Keratinocyte (primary cell): ENCODE measurements around the gene MPV17L2. TPM values are rescaled to one million over a fixed set of nuclear protein-coding genes. Genes with fewer than 3 reads are reported as not detected.
"Not testable (repeated sequence)": the region's sequence is repeated elsewhere in the genome, so short reads cannot be mapped to it uniquely, and the experiment has no call there.

Experiments used
- DNase-seq: peaks from one replicate; pipeline ENCODE4 v3.0.0-alpha.2; 2011; ENCODE audit warnings: low read depth, missing footprints, low spot score
- FAIRE-seq: peaks from 2 replicates; lab custom pipeline; 2011; peaks lifted over from hg19 to GRCh38; lab: Jason Lieb, UNC
- H2AFZ ChIP-seq: 2 replicates; pipeline ENCODE4 v1.6.0; 2012; ENCODE audit warnings: low read length, control low read depth, inconsistent platforms; ENCODE audit not compliant: control insufficient read depth
- H3K27ac ChIP-seq: 2 replicates; pipeline ENCODE4 v1.5.1; 2011; ENCODE audit warnings: low read length; ENCODE audit not compliant: control insufficient read depth, insufficient read depth
- H3K27me3 ChIP-seq: 3 replicates; pipeline ENCODE4 v1.6.0; 2011; ENCODE audit warnings: low read length; ENCODE audit not compliant: control insufficient read depth, insufficient read depth; ENCODE audit errors: extremely low read depth
- H3K36me3 ChIP-seq, 2 experiments: 2 replicates in 1 of 2; 3 replicates in 1 of 2; pipeline ENCODE4 v1.5.1; 2011; ENCODE audit warnings: low read length in 2 of 2, mild to moderate bottlenecking in 1 of 2; ENCODE audit not compliant: control insufficient read depth in 2 of 2, insufficient read depth in 2 of 2; ENCODE audit errors: extremely low read depth in 1 of 2
- H3K4me1 ChIP-seq: 3 replicates; pipeline ENCODE4 v1.5.1; 2011; ENCODE audit warnings: low read length; ENCODE audit not compliant: control insufficient read depth, insufficient read depth; ENCODE audit errors: extremely low read depth
- H3K4me2 ChIP-seq: 3 replicates; pipeline ENCODE4 v1.6.0; 2011; ENCODE audit warnings: low read depth, low read length; ENCODE audit not compliant: control insufficient read depth, insufficient read depth; ENCODE audit errors: extremely low read depth
- H3K4me3 ChIP-seq, 3 experiments: fragments of 200-600 bp in 1 of 3; sonication (generic) in 1 of 3; 2 replicates in 2 of 3; 3 replicates in 1 of 3; pipeline ENCODE4 v1.5.1; 2011 to 2016; ENCODE audit warnings: low read length in 3 of 3, mild to moderate bottlenecking in 3 of 3, control low read depth in 2 of 3, inconsistent platforms in 1 of 3, low read depth in 1 of 3, mixed read lengths in 1 of 3, mixed run types in 1 of 3, moderate library complexity in 1 of 3; ENCODE audit not compliant: control insufficient read depth in 2 of 3, insufficient read depth in 2 of 3; ENCODE audit errors: extremely low read depth in 1 of 3
- H3K79me2 ChIP-seq: 2 replicates; pipeline ENCODE4 v1.6.0; 2012; ENCODE audit warnings: low read length; ENCODE audit not compliant: control insufficient read depth, insufficient read depth
- H3K9ac ChIP-seq: 3 replicates; pipeline ENCODE4 v1.6.0; 2011; ENCODE audit warnings: low read length; ENCODE audit not compliant: control insufficient read depth, insufficient read depth; ENCODE audit errors: extremely low read depth
- H3K9me1 ChIP-seq: 3 replicates; pipeline ENCODE4 v1.6.0; 2011; ENCODE audit warnings: low read length; ENCODE audit not compliant: control insufficient read depth, insufficient read depth; ENCODE audit errors: extremely low read depth
- H3K9me3 ChIP-seq: 2 replicates; pipeline ENCODE4 v1.5.1; 2012; ENCODE audit warnings: low read depth, low read length; ENCODE audit not compliant: control insufficient read depth
- H4K20me1 ChIP-seq: 3 replicates; pipeline ENCODE4 v1.6.0; 2011; ENCODE audit warnings: low read length; ENCODE audit not compliant: control insufficient read depth, insufficient read depth; ENCODE audit errors: extremely low read depth
- EZH2 ChIP-seq: IDR thresholded peaks from one replicate; pipeline ENCODE4 v1.6.1; 2012; ENCODE audit warnings: inconsistent platforms, mild to moderate bottlenecking, low read length, moderate library complexity
- dilution Hi-C: fragments of 300-500 bp; cut with MboI; formaldehyde crosslinking; loops from one replicate; pipeline ENCODE4 v1.7.0; 2020; ENCODE audit warnings: low sequenced_read_pairs; ENCODE audit not compliant: extremely low pct_ligation_motif_present
- polyA plus RNA-seq, 5 experiments: library from polyadenylated mRNA; depleted of rRNA in 3 of 5; stranded (reverse) in 3 of 5; stranded (forward) in 1 of 5; unstranded in 1 of 5; fragments of >200 nt; gene quantifications; 1 replicate in 1 of 5; 2 replicates in 3 of 5; 3 replicates in 1 of 5; pipeline versions ENCODE4 v1.2.1 to v1.2.3, GENCODE V29; 2011 to 2012; ENCODE audit warnings: missing spikeins in 2 of 5, low read depth in 1 of 5, low replicate concordance in 1 of 5
- TF ChIP-seq, protein P1 (sequence below), 3 experiments: IDR thresholded peaks in 1 of 3; conservative IDR thresholded peaks in 1 of 3; optimal IDR thresholded peaks in 1 of 3; 2 replicates in 2 of 3; 3 replicates in 1 of 3; pipeline versions ENCODE3 to v1.5.1; 2011; ENCODE audit warnings: low read length in 3 of 3, mild to moderate bottlenecking in 3 of 3, moderate library complexity in 2 of 3, control low read depth in 1 of 3, inconsistent platforms in 1 of 3; ENCODE audit not compliant: insufficient read depth in 2 of 3; ENCODE audit errors: extremely low read depth in 1 of 3

The MPV17L2 gene
- polyA plus RNA-seq, 1 donor (not counting 4 experiments of a cell fraction or from before 2014, with no cell fraction given), result 26.3 TPM

DNA sequence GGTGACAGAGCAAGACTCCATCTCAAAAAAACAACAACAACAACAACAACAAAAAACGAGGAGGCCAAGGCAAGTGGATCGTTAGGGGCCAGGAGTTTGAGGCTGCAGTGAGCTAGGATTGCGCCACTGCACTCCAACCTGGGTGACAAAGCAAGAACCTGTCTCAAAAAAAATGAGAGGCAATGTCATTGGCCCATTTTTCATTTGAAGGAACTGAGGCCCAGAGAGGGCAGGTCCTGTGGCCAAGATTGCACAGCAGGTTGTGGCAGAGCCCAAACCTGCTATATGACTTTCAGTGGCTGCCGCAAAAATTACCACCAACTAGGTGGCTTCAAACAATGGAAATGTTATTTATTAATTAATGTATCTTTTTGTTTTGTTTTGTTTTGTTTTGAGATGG is 34.6 kb upstream of the MPV17L2 start:
- no peak for FAIRE-seq

DNA sequence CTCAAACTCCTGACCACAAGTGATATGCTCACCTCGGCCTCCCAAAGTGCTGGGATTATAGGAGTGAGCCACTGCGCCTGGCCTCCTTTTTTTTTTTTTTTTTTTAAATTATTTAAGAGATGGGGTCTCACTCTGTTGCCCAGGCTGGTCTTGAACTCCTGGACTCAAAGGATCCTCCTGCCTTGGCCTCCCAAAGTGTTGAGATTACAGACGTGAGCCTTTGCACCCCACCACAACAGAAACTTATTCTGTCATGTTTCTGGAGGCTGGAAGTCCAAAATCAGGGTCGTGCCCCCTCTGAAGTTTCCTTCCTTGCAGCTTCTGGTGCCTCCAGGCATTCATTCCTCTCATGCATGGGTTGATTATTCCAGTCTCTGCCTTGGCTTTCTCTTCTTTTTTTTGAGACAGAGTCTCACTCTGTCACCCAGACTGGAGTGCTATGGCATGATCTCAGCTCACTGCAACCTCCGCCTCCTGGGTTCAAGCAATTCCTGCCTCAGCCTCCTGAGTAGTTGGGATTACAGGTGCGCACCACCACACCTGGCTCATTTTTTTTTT is 33.9 kb upstream of the MPV17L2 start:
- H2AFZ ChIP-seq, result not testable (repeated sequence)

More for the DNA sequence above, 34.6 kb upstream of the MPV17L2 start:
- dilution Hi-C loops, result no loop called here
- Histone ChIP-seq H3K9me1 (no peaks in the 10 kb centered on the region), H3K4me2 (no peak overlapping the region), H2AFZ (no peak overlapping the region), H3K27me3 (no peaks in the 10 kb centered on the region), H3K4me1 (peaks cover 34% of the 10 kb centered on the region), H3K4me3 (no peak overlapping the region), H3K36me3 (peaks cover 13 to 17% of the 10 kb centered on the region in 2 experiments), H3K9me3 (no peaks in the 10 kb centered on the region), H3K27ac (no peak overlapping the region), H4K20me1 (no peaks in the 10 kb centered on the region), H3K9ac (no peak overlapping the region), H3K79me2 (peaks cover 15% of the 10 kb centered on the region)
- DNase-seq, result no peak
- TF ChIP-seq, protein P1, sequence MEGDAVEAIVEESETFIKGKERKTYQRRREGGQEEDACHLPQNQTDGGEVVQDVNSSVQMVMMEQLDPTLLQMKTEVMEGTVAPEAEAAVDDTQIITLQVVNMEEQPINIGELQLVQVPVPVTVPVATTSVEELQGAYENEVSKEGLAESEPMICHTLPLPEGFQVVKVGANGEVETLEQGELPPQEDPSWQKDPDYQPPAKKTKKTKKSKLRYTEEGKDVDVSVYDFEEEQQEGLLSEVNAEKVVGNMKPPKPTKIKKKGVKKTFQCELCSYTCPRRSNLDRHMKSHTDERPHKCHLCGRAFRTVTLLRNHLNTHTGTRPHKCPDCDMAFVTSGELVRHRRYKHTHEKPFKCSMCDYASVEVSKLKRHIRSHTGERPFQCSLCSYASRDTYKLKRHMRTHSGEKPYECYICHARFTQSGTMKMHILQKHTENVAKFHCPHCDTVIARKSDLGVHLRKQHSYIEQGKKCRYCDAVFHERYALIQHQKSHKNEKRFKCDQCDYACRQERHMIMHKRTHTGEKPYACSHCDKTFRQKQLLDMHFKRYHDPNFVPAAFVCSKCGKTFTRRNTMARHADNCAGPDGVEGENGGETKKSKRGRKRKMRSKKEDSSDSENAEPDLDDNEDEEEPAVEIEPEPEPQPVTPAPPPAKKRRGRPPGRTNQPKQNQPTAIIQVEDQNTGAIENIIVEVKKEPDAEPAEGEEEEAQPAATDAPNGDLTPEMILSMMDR (optimal IDR thresholded peaks at IDR 0.05 in 1 of 3, IDR thresholded peaks at IDR 0.05 in 1 of 3, conservative IDR thresholded peaks at IDR 0.05 in 1 of 3; ENCODE audit: extremely low read depth in 1 of 3, insufficient read depth in 2 of 3, low read length in 3 of 3), result no peak
- TF ChIP-seq EZH2, result no peak

DNA sequence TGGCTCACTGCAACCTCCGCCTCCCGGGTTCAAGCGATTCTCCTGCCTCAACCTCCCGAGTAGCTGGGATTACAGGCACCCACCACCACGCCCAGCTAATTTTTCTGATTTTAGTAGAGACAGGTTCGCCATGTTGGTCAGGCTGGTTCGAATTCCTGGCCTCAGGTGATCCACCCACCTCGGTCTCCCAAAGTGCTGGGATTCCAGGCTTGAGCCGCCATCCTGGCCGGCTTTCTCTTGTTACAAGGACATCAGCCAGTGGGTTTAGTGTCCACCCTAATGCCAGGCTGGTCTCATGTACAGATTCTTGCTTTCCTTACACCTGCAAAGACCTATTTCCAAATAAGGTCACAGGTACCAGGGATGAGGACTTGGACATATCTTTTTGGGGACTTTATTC is 33.2 kb upstream of the MPV17L2 start:
- no peaks in the 10 kb centered on the region for H3K27me3 ChIP-seq
- FAIRE-seq, result no peak
- dilution Hi-C loops, result no loop called here
- H3K9me3 ChIP-seq, result no peaks in the 10 kb centered on the region
- H3K79me2 ChIP-seq, result peaks cover 5% of the 10 kb centered on the region
- TF ChIP-seq, protein P1 (optimal IDR thresholded peaks at IDR 0.05 in 1 of 3, IDR thresholded peaks at IDR 0.05 in 1 of 3, conservative IDR thresholded peaks at IDR 0.05 in 1 of 3; ENCODE audit: extremely low read depth in 1 of 3, insufficient read depth in 2 of 3, low read length in 3 of 3), result no peak
- TF ChIP-seq EZH2, result no peak
- H3K4me1 ChIP-seq, result peaks cover 24% of the 10 kb centered on the region
- H3K4me2 ChIP-seq, result no peak overlapping the region
- no peak overlapping the region for H3K4me3 ChIP-seq
- peaks cover 15 to 24% of the 10 kb centered on the region in 2 experiments for H3K36me3 ChIP-seq
- H3K27ac ChIP-seq, result no peak overlapping the region
- no peak overlapping the region for H2AFZ ChIP-seq
- H3K9ac ChIP-seq, result no peak overlapping the region
- H4K20me1 ChIP-seq, result no peaks in the 10 kb centered on the region
- no peaks in the 10 kb centered on the region for H3K9me1 ChIP-seq
- DNase-seq, result no peak

More for the DNA sequence above, 33.9 kb upstream of the MPV17L2 start:
- H3K27me3 ChIP-seq, FAIRE-seq, H4K20me1 ChIP-seq, H3K9me1 ChIP-seq, H3K79me2 ChIP-seq, H3K4me3 ChIP-seq, H3K27ac ChIP-seq, H3K4me2 ChIP-seq, dilution Hi-C loops, H3K9ac ChIP-seq, H3K9me3 ChIP-seq, DNase-seq: not testable (repeated sequence)
- Histone ChIP-seq H3K4me1 (peaks cover 29% of the 10 kb centered on the region), H3K36me3 (peaks cover 15 to 21% of the 10 kb centered on the region in 2 experiments)
